MM.1S (cell line): ENCODE data around the gene SEMA4D.

Source experiments
- EZH2 ChIP-seq: fragments of 300-600 bp; sonication (generic); optimal IDR thresholded peaks from 2 replicates; pipeline ENCODE3; 2017; ENCODE audit warnings: low read depth, mild to moderate bottlenecking, antibody characterized with exemption, low read length, mixed read lengths
- TF ChIP-seq, protein P1 (sequence below): fragments of 300-600 bp; sonication (generic); IDR thresholded peaks from 2 replicates; pipeline ENCODE4 v1.5.1; 2016; ENCODE audit warnings: antibody characterized with exemption, low read length, mixed read lengths

DNA sequence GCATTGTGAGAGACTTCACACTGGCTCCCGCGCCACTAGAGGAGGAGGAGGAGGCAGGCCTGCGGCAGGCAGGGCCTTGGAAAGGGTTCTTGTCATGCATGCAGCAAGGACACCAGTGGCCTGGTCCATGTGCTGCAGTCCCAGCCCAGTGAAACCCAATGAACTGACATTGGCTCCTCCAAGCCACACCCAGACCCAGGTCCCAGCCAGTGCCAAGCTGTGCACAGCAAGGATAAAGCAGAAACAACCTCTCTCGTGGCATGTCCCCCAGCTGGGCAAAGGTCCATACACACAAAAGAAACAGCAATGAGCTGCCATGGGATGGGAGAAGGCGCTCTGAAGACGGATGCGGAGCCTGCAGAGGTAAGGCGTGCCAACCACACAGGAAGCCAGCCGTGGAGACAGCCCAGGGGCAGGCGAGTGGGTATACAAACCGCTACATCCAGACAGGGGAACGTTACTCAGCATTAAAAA is 89.2 kb downstream of the SEMA4D start:
- TF ChIP-seq, protein P1, sequence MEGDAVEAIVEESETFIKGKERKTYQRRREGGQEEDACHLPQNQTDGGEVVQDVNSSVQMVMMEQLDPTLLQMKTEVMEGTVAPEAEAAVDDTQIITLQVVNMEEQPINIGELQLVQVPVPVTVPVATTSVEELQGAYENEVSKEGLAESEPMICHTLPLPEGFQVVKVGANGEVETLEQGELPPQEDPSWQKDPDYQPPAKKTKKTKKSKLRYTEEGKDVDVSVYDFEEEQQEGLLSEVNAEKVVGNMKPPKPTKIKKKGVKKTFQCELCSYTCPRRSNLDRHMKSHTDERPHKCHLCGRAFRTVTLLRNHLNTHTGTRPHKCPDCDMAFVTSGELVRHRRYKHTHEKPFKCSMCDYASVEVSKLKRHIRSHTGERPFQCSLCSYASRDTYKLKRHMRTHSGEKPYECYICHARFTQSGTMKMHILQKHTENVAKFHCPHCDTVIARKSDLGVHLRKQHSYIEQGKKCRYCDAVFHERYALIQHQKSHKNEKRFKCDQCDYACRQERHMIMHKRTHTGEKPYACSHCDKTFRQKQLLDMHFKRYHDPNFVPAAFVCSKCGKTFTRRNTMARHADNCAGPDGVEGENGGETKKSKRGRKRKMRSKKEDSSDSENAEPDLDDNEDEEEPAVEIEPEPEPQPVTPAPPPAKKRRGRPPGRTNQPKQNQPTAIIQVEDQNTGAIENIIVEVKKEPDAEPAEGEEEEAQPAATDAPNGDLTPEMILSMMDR: no peak
- no peak for TF ChIP-seq EZH2
